RCC 7860 (cell line): ENCODE results near the gene FN3K.
"Not testable (repeated sequence)": the region's sequence is repeated elsewhere in the genome, so short reads cannot be mapped to it uniquely, and the experiment has no call there.

ENCODE experiments used
- DNase-seq: peaks from one replicate; pipeline ENCODE4 v3.0.0-alpha.2; 2015; ENCODE audit warnings: low spot score
- FAIRE-seq: peaks from 2 replicates; lab custom pipeline; 2012; peaks lifted over from hg19 to GRCh38; lab: Jason Lieb, UNC

FN3K gene

GRCh38 chr17:82769041-82769440 lies 33.6 kb downstream of the FN3K start:
- FAIRE-seq = no peak
- DNase-seq = no peak

GRCh38 chr17:82772026-82772425 lies 36.6 kb downstream of the FN3K start:
- FAIRE-seq = no peak
- DNase-seq = no peak

GRCh38 chr17:82774456-82774855 lies 39.0 kb downstream of the FN3K start:
- not testable (repeated sequence) for DNase-seq, FAIRE-seq

- no peak for FAIRE-seq
- no peak for DNase-seq
These were observed 39.8 kb downstream of the FN3K start for GRCh38 chr17:82775001-82775823.

- DNase-seq (no peak), FAIRE-seq (no peak)
These were observed 41.0 kb downstream of the FN3K start for GRCh38 chr17:82776454-82776853.

GRCh38 chr17:82777778-82778375 lies 42.5 kb downstream of the FN3K start:
- DNase-seq, FAIRE-seq: not testable (repeated sequence)

- DNase-seq = no peak
- no peak for FAIRE-seq
These were observed 44.1 kb downstream of the FN3K start for GRCh38 chr17:82779541-82779940.

- FAIRE-seq (no peak), DNase-seq (no peak)
These were observed 44.8 kb downstream of the FN3K start for GRCh38 chr17:82780195-82780594.

GRCh38 chr17:82780971-82781893 lies 45.8 kb downstream of the FN3K start:
- FAIRE-seq (no peak), DNase-seq (no peak)

GRCh38 chr17:82781894-82782274 lies 46.5 kb downstream of the FN3K start:
- FAIRE-seq (no peak), DNase-seq (peak; percentile 40)

GRCh38 chr17:82782657-82783207 lies 47.3 kb downstream of the FN3K start:
- DNase-seq (no peak), FAIRE-seq (no peak)

GRCh38 chr17:82783498-82783897 lies 48.1 kb downstream of the FN3K start:
- no peak for DNase-seq
- no peak for FAIRE-seq

- not testable (repeated sequence) for FAIRE-seq, DNase-seq
These were observed 50.2 kb downstream of the FN3K start for GRCh38 chr17:82785581-82785980.

- no peak for DNase-seq
- no peak for FAIRE-seq
These were observed 51.0 kb downstream of the FN3K start for GRCh38 chr17:82786427-82786826.

GRCh38 chr17:82787081-82787848 lies 51.9 kb downstream of the FN3K start:
- no peak for FAIRE-seq
- DNase-seq = no peak

- DNase-seq = no peak
- FAIRE-seq = no peak
These were observed 53.0 kb downstream of the FN3K start for GRCh38 chr17:82788206-82789001.

- DNase-seq = no peak
- FAIRE-seq = no peak
These were observed 53.7 kb downstream of the FN3K start for GRCh38 chr17:82789051-82789592.

- no peak for DNase-seq
- FAIRE-seq = no peak
These were observed 54.4 kb downstream of the FN3K start for GRCh38 chr17:82789806-82790205.

GRCh38 chr17:82790391-82790790 lies 55.0 kb downstream of the FN3K start:
- DNase-seq (no peak), FAIRE-seq (no peak)
